ENCODE results near the gene FYCO1. TPM values are rescaled to one million over a fixed set of nuclear protein-coding genes. Genes with fewer than 3 reads are reported as not detected.
"Not testable (repeated sequence)": the region's sequence is repeated elsewhere in the genome, so short reads cannot be mapped to it uniquely, and the experiment has no call there.

The FYCO1 gene
- total and polyA plus RNA-seq, 8 donors, result 19.0 to 42.7 (median 20.4) TPM

GRCh38 chr3:45997942-45998341 lies 2.3 kb upstream of the FYCO1 start:
- H3K27ac ChIP-seq, result no peak overlapping the region
- no peaks in the 10 kb centered on the region for H3K36me3 ChIP-seq
- H3K4me1 ChIP-seq, result peaks cover 11 to 28% of the 10 kb centered on the region in 2 donors
- no peak for DNase-seq
- no peak overlapping the region for H3K4me3 ChIP-seq
- H3K27me3 ChIP-seq, result no peaks in the 10 kb centered on the region
- H3K9me3 ChIP-seq, result no peaks in the 10 kb centered on the region
- no peak for TF ChIP-seq CTCF (IDR thresholded peaks at IDR 0.05)
- intact Hi-C loops (cut with DNase I), result no loop called here
- ATAC-seq, result no peak

GRCh38 chr3:45997499-45997898 lies 1.9 kb upstream of the FYCO1 start:
- H3K36me3 ChIP-seq; H3K9me3 ChIP-seq; H3K27ac ChIP-seq; DNase-seq; H3K27me3 ChIP-seq; intact Hi-C loops (cut with DNase I); ATAC-seq; H3K4me3 ChIP-seq: not testable (repeated sequence)
- peaks cover 15 to 33% of the 10 kb centered on the region in 2 donors for H3K4me1 ChIP-seq

GRCh38 chr3:45994419-45995235 lies 997 bp downstream of the FYCO1 start:
- TF ChIP-seq CTCF (IDR thresholded peaks at IDR 0.05), result no peak
- DNase-seq (no peak), ATAC-seq (peak; percentile 48)
- peak overlapping the region; percentile 87 to 91 for H3K27ac ChIP-seq
- no peaks in the 10 kb centered on the region for H3K9me3 ChIP-seq
- intact Hi-C loops (cut with DNase I), result no loop called here
- peaks cover 26 to 57% of the 10 kb centered on the region in 2 donors for H3K4me1 ChIP-seq
- H3K4me3 ChIP-seq, result peak overlapping the region; percentile 70 to 96
- no peaks in the 10 kb centered on the region for H3K27me3 ChIP-seq
- H3K36me3 ChIP-seq, result no peaks in the 10 kb centered on the region

GRCh38 chr3:45993421-45994027 lies 2.1 kb downstream of the FYCO1 start:
- Histone ChIP-seq H3K27me3 (no peaks in the 10 kb centered on the region), H3K36me3 (no peaks in the 10 kb centered on the region), H3K4me1 (peaks cover 32 to 68% of the 10 kb centered on the region in 2 donors), H3K4me3 (no peak overlapping the region), H3K9me3 (no peaks in the 10 kb centered on the region), H3K27ac (peak overlapping the region; percentile 2 to 41)
- intact Hi-C loops (cut with DNase I), result no loop called here
- no peak for DNase-seq
- no peak for TF ChIP-seq CTCF (IDR thresholded peaks at IDR 0.05)
- ATAC-seq, result no peak

- intact Hi-C loops (cut with DNase I), result no loop called here
These were observed 2.8 kb downstream of the FYCO1 start for GRCh38 chr3:45992821-45993221.

More at GRCh38 chr3:45992821-45993221, 2.8 kb downstream of the FYCO1 start:
- no peak overlapping the region for H3K4me3 ChIP-seq
- no peak for TF ChIP-seq CTCF (IDR thresholded peaks at IDR 0.05)
- ATAC-seq (no peak), DNase-seq (no peak)
- peak overlapping the region; percentile 2 to 41 for H3K27ac ChIP-seq
- H3K4me1 ChIP-seq, result peaks cover 39 to 75% of the 10 kb centered on the region in 2 donors
- H3K36me3 ChIP-seq, result no peaks in the 10 kb centered on the region
- no peaks in the 10 kb centered on the region for H3K9me3 ChIP-seq
- no peaks in the 10 kb centered on the region for H3K27me3 ChIP-seq

Data from left lung (tissue), 10 donors.